ENCODE data around the gene CCL26. TPM values are rescaled to one million over a fixed set of nuclear protein-coding genes. Genes with fewer than 3 reads are reported as not detected.

The CCL26 gene
- total and polyA plus RNA-seq, 9 of the 15 experiments (the other 6 are each of a cell fraction or from before 2014, with no cell fraction given), result 2.3 to 26.8 (median 8.4) TPM

GRCh38 chr7:75735581-75736350 is 36.2 kb downstream of the CCL26 start (continued):
- TF ChIP-seq, protein P1, sequence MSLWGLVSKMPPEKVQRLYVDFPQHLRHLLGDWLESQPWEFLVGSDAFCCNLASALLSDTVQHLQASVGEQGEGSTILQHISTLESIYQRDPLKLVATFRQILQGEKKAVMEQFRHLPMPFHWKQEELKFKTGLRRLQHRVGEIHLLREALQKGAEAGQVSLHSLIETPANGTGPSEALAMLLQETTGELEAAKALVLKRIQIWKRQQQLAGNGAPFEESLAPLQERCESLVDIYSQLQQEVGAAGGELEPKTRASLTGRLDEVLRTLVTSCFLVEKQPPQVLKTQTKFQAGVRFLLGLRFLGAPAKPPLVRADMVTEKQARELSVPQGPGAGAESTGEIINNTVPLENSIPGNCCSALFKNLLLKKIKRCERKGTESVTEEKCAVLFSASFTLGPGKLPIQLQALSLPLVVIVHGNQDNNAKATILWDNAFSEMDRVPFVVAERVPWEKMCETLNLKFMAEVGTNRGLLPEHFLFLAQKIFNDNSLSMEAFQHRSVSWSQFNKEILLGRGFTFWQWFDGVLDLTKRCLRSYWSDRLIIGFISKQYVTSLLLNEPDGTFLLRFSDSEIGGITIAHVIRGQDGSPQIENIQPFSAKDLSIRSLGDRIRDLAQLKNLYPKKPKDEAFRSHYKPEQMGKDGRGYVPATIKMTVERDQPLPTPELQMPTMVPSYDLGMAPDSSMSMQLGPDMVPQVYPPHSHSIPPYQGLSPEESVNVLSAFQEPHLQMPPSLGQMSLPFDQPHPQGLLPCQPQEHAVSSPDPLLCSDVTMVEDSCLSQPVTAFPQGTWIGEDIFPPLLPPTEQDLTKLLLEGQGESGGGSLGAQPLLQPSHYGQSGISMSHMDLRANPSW (CRISPR knock-in tag; IDR thresholded peaks at IDR 0.05), result no peak
- TF ChIP-seq CBFA2T3 (IDR thresholded peaks at IDR 0.05) (no peak), ZNF507 (tag; conservative IDR thresholded peaks at IDR 0.05) (no peak), ZNF395 (CRISPR knock-in tag; IDR thresholded peaks at IDR 0.05) (no peak), JUND (IDR thresholded peaks at IDR 0.05; ENCODE audit: borderline replicate concordance, low read depth, low read length) (no peak), JUND (tag; IDR thresholded peaks at IDR 0.05; ENCODE audit: borderline replicate concordance, low read depth, low read length) (no peak), HDAC2 (IDR thresholded peaks at IDR 0.05) (no peak)
